LHCN-M2 (cell line): Measurements from ENCODE around the gene GOLGA5. TPM values are rescaled to one million over a fixed set of nuclear protein-coding genes. Genes with fewer than 3 reads are reported as not detected.
"Not testable (repeated sequence)": the region's sequence is repeated elsewhere in the genome, so short reads cannot be mapped to it uniquely, and the experiment has no call there.

ENCODE experiments used
- DNase-seq: peaks from one replicate; pipeline ENCODE4 v3.0.0-alpha.2; 2012; ENCODE audit warnings: low read depth
- total RNA-seq: library from RNA; depleted of rRNA; stranded (reverse); fragments of >200 nt; gene quantifications from 2 replicates; pipeline ENCODE4 v1.2.3, GENCODE V29; 2014

Gene GOLGA5
- total RNA-seq, 1 experiment from 2014 or later, result 40.6 TPM

DNA sequence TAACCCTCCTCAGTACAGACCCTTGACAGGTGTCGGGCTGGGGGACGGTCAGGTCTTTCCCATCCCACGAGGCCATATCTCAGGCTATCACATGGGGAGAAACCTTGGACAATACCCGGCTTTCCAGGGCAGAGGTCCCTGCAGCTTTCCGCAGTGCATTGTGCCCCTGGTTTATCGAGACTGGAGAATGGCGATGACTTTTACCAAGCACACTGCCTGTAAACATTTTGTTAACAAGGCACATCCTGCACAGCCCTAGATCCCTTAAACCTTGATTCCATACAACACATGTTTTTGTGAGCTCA lies 26.4 kb downstream of the GOLGA5 start:
- not testable (repeated sequence) for DNase-seq

GRCh38 chr14:92830902-92831301 lies 36.8 kb downstream of the GOLGA5 start:
- peak; percentile 4 for DNase-seq

DNA sequence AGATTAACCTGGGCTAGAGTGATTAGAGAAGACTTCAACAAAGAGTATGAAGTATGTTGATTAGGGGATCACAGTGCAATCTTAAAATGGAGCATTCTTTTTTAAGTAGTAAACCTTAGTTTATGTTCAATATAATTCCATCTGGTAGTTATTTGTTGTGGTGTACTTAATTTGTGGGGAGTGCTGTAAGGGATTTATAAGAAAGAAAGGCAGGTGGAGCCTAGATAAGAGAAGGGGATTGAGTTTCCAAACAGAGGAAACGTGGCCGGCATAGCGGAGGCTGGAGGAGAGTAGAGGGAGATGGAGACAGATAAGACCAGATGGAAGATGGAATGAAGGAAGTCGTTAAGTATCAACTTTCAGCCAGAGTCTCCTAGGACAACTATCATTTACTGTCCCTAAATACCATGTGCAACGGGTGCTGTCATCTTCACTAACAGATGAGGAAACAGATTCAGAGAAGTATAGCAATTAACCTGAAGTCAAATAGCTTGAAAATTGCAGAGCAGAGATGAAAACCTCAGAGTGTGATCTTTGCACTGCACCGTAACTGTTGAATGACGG lies 38.1 kb downstream of the GOLGA5 start:
- DNase-seq, result no peak

DNA sequence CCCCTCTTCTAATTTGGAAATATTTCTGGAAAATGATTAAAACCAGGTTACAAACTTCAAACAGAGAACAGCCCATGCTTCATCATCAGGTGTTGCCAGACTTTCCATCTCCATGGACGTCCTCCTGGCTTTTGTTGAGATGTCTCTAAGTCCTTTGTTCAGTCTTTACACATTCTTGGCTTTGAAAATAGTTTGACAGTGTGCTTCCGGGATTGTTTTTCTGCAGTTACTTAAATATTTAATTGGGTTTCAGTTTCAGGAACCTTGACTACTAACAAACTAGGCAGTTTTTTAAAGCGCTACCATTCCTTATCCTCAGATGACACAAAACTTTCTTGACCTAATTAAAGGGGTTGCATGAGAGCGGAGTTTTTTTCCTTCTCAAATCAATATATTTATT lies 47.8 kb downstream of the GOLGA5 start:
- no peak for DNase-seq

GRCh38 chr14:92844204-92844603 lies 50.1 kb downstream of the GOLGA5 start:
- DNase-seq, result no peak

DNA sequence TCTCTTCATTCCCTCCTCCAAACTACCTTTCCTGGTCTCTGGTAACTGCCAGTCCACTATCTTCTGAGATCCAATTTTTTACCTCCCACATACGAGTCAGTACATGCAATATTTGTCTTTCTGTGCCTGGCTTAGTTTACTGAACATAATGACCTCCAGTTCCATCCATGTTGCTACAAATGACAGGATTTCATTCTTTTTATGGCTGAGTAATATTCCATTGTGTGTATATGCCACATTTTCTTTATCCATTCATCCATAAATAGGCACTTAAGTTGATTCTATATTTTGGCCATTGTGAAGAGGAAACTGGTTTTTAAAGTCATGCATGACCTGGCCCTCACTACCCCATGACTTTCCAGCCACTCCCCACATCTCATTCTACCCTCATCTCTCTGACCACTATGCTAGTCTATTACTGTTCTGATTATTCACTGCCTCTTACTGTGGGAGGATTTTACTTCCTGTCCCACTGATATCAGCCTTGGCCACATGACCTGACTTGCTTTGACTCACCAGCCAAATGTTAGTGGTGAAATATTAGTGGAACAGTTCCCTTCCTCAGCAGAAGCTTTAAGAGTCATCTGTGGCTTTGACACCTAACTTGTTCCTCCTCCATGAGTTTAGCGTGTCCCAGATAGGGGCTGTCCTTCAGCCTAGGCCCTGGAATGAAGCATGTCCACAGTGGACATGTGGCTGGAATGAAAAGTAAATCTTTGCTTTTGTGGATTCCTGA lies 52.2 kb downstream of the GOLGA5 start:
- peak; percentile 76 for DNase-seq

DNA sequence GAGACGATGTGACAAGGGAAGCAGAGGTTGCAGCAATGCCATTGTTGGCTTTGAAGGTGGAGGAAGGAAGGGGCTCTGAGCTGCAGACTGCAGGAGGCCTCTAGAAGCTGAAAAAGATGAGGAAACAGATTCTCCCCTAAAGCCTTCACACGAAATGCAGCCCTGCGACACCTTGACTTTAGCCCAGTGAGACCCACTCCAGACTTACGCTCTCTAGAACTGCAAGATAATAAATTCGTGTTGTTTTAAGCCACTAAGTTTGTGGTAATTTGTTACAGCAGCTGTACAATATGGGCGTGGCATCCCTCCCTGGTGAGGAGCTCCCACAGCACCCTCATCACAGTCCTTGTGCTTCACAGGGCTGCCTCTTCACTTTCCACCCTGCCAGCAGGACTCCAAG lies 53.2 kb downstream of the GOLGA5 start:
- peak; percentile 6 for DNase-seq

DNA sequence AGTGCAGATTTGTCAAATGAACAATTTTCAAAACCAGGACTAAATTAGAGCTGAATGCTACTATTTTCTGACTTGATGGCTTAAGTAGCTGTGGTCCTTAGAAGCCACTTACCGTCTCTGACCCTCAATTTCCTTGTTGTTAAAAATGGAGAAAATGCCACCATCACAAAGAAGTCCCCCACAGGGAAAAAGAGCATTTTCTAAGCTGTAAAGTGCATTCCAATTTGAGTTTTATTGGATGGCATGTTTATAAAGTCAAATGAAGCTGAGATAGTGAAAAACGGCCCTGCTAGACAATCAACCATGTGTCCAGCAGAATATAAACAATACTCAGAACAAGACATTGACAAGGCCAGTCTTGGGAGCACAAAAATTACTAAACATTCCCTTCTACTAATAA lies 53.6 kb downstream of the GOLGA5 start:
- no peak for DNase-seq

DNA sequence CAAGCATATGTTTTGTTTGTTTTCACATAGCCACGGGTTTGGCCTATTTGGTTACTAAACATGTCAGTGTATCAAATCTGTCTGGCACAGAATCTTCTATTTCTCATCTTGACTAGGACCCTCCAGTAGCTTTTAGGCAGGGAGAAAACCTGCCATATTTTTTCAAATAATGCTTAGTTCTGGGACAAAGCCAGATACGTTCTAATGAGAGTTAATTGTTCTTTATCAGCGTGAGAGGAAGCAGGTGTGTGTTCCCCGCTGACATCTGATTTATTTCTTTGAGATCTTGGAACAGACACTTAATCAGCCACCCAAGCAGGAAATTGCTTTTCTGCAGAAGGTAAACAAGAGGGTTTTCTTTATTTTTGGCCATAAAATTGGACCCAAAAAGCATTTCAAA lies 54.8 kb downstream of the GOLGA5 start:
- no peak for DNase-seq

- DNase-seq, result peak; percentile 49
Observed at GRCh38 chr14:92850492-92850891, 56.4 kb downstream of the GOLGA5 start.

GRCh38 chr14:92853136-92853535 lies 59.0 kb downstream of the GOLGA5 start:
- not testable (repeated sequence) for DNase-seq

DNA sequence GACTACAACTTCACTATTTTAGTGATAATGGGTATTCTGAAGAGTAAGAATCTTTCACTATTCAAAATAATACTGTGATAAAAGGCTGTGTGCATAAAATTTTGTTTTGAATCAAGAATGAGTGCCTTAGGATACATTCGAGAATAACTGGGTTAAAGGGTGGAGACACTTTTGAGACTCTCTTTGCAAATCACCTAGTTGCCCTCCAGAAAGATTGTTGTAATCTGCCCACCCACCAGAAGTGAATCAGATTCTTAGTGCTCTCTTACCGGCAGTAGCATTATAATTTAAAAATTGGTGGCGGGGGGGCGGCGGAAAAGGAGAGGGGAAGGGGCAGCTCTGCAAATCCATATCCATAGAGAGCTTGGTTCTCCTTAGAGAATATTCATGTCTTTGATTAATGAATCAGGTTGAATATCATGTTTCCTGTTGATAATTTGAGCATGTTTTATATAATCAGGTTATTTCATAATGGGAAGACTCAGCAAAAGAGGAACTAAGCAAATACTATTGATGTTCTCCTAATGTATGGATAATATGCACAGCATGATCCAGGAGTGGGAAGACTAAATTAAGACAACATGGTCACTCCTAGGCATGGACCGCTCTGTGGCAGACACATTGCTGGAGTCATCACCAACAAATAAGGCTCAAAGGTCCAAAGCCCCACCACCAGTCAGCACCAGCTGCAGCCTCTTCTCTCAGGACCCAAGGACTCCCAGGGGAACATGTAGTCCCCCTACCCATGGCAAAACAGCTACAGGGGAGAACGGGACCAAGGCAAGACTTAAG lies 66.1 kb downstream of the GOLGA5 start:
- DNase-seq, result no peak

- DNase-seq, result no peak
Observed at GRCh38 chr14:92861856-92862745, 68.0 kb downstream of the GOLGA5 start.

- DNase-seq, result peak; percentile 37
Observed at GRCh38 chr14:92863286-92864080, 69.4 kb downstream of the GOLGA5 start.

DNA sequence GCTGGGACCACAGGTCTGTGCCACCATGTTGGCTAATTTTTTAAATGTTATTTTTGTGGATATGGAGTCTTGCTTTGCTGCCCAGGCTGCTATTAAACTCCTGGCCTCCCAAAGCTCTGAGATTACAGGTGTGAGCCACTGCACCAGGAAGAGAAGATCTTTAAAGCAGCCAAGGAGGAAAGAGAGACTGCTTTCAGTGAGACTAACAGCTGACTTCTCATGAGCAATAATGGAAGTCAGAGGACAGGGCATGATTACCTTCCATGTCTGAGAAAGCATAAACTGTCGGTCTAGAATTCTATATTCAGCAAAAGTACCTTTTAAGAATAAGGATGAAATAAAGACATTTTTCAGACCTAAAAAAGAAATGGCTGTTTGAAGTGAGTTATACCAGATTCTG lies 71.6 kb downstream of the GOLGA5 start:
- DNase-seq, result no peak

GRCh38 chr14:92866181-92866752 lies 72.2 kb downstream of the GOLGA5 start:
- peak; percentile 22 for DNase-seq

- DNase-seq, result no peak
Observed at GRCh38 chr14:92866901-92867865, 73.1 kb downstream of the GOLGA5 start.

DNA sequence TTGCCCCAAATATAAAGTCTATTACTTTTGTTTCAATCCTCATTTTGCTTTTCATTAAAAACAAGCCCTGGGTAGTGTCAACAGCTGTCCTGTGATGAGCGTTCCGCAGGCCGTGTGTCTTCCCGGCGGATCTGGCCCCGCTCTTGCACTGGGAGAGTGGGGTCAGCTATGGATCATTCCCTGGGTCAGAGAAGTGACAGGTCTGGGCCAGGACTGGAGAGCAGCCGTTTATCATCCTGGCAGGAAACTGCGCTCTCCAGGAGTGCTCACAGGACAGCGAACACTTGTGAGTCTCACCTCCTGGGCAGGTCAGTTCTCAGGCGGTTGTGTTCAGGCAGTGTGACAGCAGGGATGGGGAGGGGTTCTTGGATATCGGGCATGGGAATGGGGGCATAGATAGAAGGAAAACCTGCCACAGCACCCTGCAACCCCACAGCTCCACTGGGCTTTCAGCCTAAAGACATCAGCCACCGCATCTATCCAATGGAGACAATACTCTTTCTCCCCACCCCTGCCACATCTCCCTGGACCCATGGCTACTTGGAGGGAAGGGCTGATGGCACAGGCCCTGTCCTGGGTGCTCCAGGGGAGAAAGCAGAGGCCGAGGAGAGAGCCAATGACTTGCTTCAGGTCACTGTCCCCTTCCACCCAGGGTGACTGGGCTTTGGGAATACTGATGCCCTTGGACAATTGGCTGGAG lies 81.0 kb downstream of the GOLGA5 start:
- DNase-seq, result no peak
